PC-9 (cell line): Measurements from ENCODE around the gene GUCY2C. TPM values are rescaled to one million over a fixed set of nuclear protein-coding genes. Genes with fewer than 3 reads are reported as not detected.

Source experiments
- BruUV-seq: library from RNA; stranded (reverse); fragments of 400-500 nt; replicated peaks from 2 replicates; lab custom pipeline; 2021; lab: Mats Ljungman, UMichigan
- CTCF ChIA-PET: fragments of 300-600 bp; sonication (Branson Sonifier 250); formaldehyde crosslinking; loops from one replicate; lab custom pipeline; 2022; ENCODE audit warnings: antibody characterized with exemption; lab: Charles Lee
- POLR2A ChIA-PET: fragments of 300-600 bp; sonication (Branson Sonifier 250); formaldehyde crosslinking; loops from one replicate; lab custom pipeline; 2022; ENCODE audit warnings: antibody characterized with exemption; ENCODE audit not compliant: unreplicated experiment; lab: Charles Lee
- DNase-seq, 2 experiments: peaks; one replicate each; pipeline versions ENCODE4 v3.0.0 to v3.0.0-alpha.2; 2015 to 2022; ENCODE audit warnings: mixed read lengths in 1 of 2
- H2AFZ ChIP-seq: fragments of 200-600 bp; sonication (generic); 2 replicates; pipeline ENCODE4 v1.8.1; 2017; ENCODE audit warnings: antibody characterized with exemption
- H3F3A ChIP-seq: fragments of 200-600 bp; sonication (generic); 2 replicates; pipeline ENCODE4 v1.8.1; 2017; ENCODE audit warnings: antibody characterized with exemption, mild to moderate bottlenecking, low read depth; ENCODE audit not compliant: insufficient read depth
- H3K27ac ChIP-seq: fragments of 200-600 bp; sonication (generic); 2 replicates; pipeline ENCODE4 v1.6.1; 2016; ENCODE audit warnings: mixed run types
- H3K27me3 ChIP-seq: fragments of 200-600 bp; sonication (generic); 2 replicates; pipeline ENCODE4 v1.6.1; 2016; ENCODE audit warnings: low read depth, mixed run types; ENCODE audit not compliant: insufficient read depth
- H3K36me3 ChIP-seq: fragments of 200-600 bp; sonication (generic); 2 replicates; pipeline ENCODE4 v1.6.1; 2016; ENCODE audit warnings: low read depth, mixed run types
- H3K4me1 ChIP-seq: fragments of 200-600 bp; sonication (generic); replicated peaks from 2 replicates; pipeline ENCODE4 v1.6.1; 2016; ENCODE audit warnings: mixed run types; ENCODE audit not compliant: insufficient read depth
- H3K4me2 ChIP-seq: fragments of 200-600 bp; sonication (generic); 2 replicates; pipeline ENCODE4 v1.6.1; 2017; ENCODE audit warnings: mixed run types
- H3K4me3 ChIP-seq: fragments of 200-600 bp; sonication (generic); 2 replicates; pipeline ENCODE4 v1.6.1; 2016; ENCODE audit warnings: mixed run types
- H3K79me2 ChIP-seq: fragments of 200-600 bp; sonication (generic); 2 replicates; pipeline ENCODE4 v1.6.1; 2017; ENCODE audit warnings: low read depth, mixed run types
- H3K9me2 ChIP-seq: fragments of 200-600 bp; sonication (generic); 2 replicates; pipeline ENCODE4 v1.8.1; 2017; ENCODE audit warnings: mild to moderate bottlenecking; ENCODE audit not compliant: insufficient read depth
- H3K9me3 ChIP-seq: fragments of 200-600 bp; sonication (generic); 2 replicates; pipeline ENCODE4 v1.8.1; 2016; ENCODE audit warnings: low read depth; ENCODE audit not compliant: insufficient read depth
- H4K20me1 ChIP-seq: fragments of 200-600 bp; sonication (generic); 2 replicates; pipeline ENCODE4 v1.8.1; 2017; ENCODE audit not compliant: insufficient read depth
- EZH2 ChIP-seq: fragments of 200-600 bp; sonication (generic); IDR thresholded peaks from 2 replicates; pipeline ENCODE4 v1.8.0; 2017; ENCODE audit warnings: antibody characterized with exemption, low read depth
- intact Hi-C: fragments of 100-400 bp; cut with micrococcal nuclease; formaldehyde crosslinking; loops from one replicate; pipeline ENCODE4 v1.10.0; 2022; ENCODE audit not compliant: unreplicated experiment
- total RNA-seq: library from RNA; stranded (reverse); gene quantifications from 2 replicates; pipeline ENCODE4 v1.2.3, GENCODE V29; 2021
- TF ChIP-seq, protein P1 (sequence below): fragments of 200-600 bp; sonication (generic); conservative IDR thresholded peaks from 2 replicates; pipeline ENCODE4 v1.6.1; 2017; ENCODE audit warnings: mixed run types, antibody characterized with exemption, mild to moderate bottlenecking, moderate library complexity

GUCY2C gene
- total RNA-seq, 1 experiment from 2014 or later, result not detected

DNA sequence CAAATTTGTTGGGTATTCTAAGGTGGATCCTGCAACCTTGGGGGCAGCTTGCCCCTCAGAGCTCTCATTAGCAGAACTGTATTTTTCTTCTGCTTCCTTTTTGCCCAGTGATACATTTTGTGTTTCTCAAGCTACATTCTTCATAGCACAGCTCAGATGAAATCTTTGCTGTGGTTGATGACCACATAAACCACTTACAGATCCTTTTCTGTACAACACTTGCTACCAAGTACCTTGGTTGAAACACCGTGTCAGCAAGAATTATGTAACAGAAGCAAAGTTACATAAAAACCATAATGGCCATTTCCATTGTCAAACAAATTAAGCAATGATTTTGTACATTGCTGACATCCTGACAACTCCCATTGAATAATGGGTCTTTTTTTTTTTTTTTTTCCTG is 119.1 kb downstream of the GUCY2C start:
- ChIA-PET POLR2A (no interaction called here), CTCF (no interaction called here)
- Histone ChIP-seq H3K4me2 (no peak overlapping the region), H3K4me1 (no peaks in the 10 kb centered on the region), H3F3A (no peaks in the 10 kb centered on the region), H3K79me2 (no peaks in the 10 kb centered on the region), H3K9me2 (no peaks in the 10 kb centered on the region; the same call in 1 of the 2 replicates), H3K27ac (no peak overlapping the region), H2AFZ (no peak overlapping the region), H3K9me3 (no peaks in the 10 kb centered on the region), H3K27me3 (no peaks in the 10 kb centered on the region), H3K36me3 (no peaks in the 10 kb centered on the region), H4K20me1 (no peaks in the 10 kb centered on the region), H3K4me3 (no peak overlapping the region)
- intact Hi-C loops, result no loop called here
- no peak for TF ChIP-seq EZH2
- TF ChIP-seq, protein P1, sequence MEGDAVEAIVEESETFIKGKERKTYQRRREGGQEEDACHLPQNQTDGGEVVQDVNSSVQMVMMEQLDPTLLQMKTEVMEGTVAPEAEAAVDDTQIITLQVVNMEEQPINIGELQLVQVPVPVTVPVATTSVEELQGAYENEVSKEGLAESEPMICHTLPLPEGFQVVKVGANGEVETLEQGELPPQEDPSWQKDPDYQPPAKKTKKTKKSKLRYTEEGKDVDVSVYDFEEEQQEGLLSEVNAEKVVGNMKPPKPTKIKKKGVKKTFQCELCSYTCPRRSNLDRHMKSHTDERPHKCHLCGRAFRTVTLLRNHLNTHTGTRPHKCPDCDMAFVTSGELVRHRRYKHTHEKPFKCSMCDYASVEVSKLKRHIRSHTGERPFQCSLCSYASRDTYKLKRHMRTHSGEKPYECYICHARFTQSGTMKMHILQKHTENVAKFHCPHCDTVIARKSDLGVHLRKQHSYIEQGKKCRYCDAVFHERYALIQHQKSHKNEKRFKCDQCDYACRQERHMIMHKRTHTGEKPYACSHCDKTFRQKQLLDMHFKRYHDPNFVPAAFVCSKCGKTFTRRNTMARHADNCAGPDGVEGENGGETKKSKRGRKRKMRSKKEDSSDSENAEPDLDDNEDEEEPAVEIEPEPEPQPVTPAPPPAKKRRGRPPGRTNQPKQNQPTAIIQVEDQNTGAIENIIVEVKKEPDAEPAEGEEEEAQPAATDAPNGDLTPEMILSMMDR, result no peak
- BruUV-seq, result no TSS peak
- DNase-seq, result no peak

GRCh38 chr12:14576896-14577295 is 119.5 kb downstream of the GUCY2C start:
- H3K4me2 ChIP-seq, result no peak overlapping the region
- H3K4me3 ChIP-seq, result no peak overlapping the region
- no peaks in the 10 kb centered on the region for H4K20me1 ChIP-seq
- no peak overlapping the region for H3K27ac ChIP-seq
- ChIA-PET POLR2A (no interaction called here), CTCF (no interaction called here)
- no peaks in the 10 kb centered on the region for H3K27me3 ChIP-seq
- BruUV-seq, result no TSS peak
- H3K9me3 ChIP-seq, result no peaks in the 10 kb centered on the region
- no peak for DNase-seq
- H2AFZ ChIP-seq, result no peak overlapping the region
- intact Hi-C loops, result no loop called here
- no peaks in the 10 kb centered on the region; the same call in 1 of the 2 replicates for H3K9me2 ChIP-seq
- H3K79me2 ChIP-seq, result no peaks in the 10 kb centered on the region
- no peak for TF ChIP-seq EZH2
- TF ChIP-seq, protein P1, result no peak
- H3K36me3 ChIP-seq, result no peaks in the 10 kb centered on the region
- H3K4me1 ChIP-seq, result no peaks in the 10 kb centered on the region
- no peaks in the 10 kb centered on the region for H3F3A ChIP-seq

- no peak for DNase-seq
- POLR2A ChIA-PET, result interaction anchor here (0.7 kb wide), 1 partner anchor 62 kb away, joined by 16 read pairs; no protein-coding TSS in a partner anchor
- no peak overlapping the region for H3K4me2 ChIP-seq
- H3K4me3 ChIP-seq, result no peak overlapping the region
- no peaks in the 10 kb centered on the region; the same call in 1 of the 2 replicates for H3K9me2 ChIP-seq
- H3K36me3 ChIP-seq, result no peaks in the 10 kb centered on the region
- no peaks in the 10 kb centered on the region for H3K9me3 ChIP-seq
- no peak overlapping the region for H3K27ac ChIP-seq
- H3K79me2 ChIP-seq, result no peaks in the 10 kb centered on the region
- CTCF ChIA-PET, result no interaction called here
- intact Hi-C loops, result no loop called here
- H3K27me3 ChIP-seq, result no peaks in the 10 kb centered on the region
- no peak overlapping the region for H2AFZ ChIP-seq
- BruUV-seq, result no TSS peak
- H4K20me1 ChIP-seq, result no peaks in the 10 kb centered on the region
- no peaks in the 10 kb centered on the region for H3K4me1 ChIP-seq
- no peaks in the 10 kb centered on the region for H3F3A ChIP-seq
- no peak for TF ChIP-seq EZH2
- TF ChIP-seq, protein P1, result no peak
Observed at GRCh38 chr12:14575585-14575984, 120.8 kb downstream of the GUCY2C start.
